ENCODE measurements around the gene OR1E1. TPM values are rescaled to one million over a fixed set of nuclear protein-coding genes. Genes with fewer than 3 reads are reported as not detected.
"Not testable (repeated sequence)": the region's sequence is repeated elsewhere in the genome, so short reads cannot be mapped to it uniquely, and the experiment has no call there.

Gene OR1E1
- total RNA-seq, 1 donor: not detected

- TF ChIP-seq CTCF (IDR thresholded peaks at IDR 0.05; ENCODE audit: insufficient read depth, low read length): no peak
- no peak for DNase-seq (ENCODE audit: low read depth)
- H3K4me3 ChIP-seq (ENCODE audit: low read depth, low read length): no peak overlapping the region
Observed at GRCh38 chr17:3415610-3416009, 17.4 kb upstream of the OR1E1 start.

GRCh38 chr17:3412216-3412615 is 14.0 kb upstream of the OR1E1 start:
- DNase-seq (ENCODE audit: low read depth); H3K4me3 ChIP-seq (ENCODE audit: low read depth, low read length): not testable (repeated sequence)

DNA sequence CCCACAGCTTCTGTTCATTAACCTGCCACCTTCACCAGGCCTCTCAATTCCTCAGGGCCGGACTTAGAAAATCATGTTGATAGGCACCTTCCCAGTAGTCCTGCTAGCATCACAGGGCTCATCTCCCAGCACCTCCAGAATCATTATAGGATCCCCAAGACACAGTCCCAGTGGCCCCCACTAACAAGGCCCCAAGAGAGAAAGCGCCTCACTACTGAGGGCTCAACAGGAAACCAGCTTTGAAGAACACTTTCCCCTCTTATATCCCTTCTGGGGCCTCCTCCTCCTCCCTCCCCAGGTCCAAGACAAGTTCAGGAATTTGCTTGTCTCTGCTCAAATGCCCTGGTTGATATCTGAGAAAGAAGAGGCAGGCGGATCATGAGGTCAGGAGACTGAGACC is 12.9 kb upstream of the OR1E1 start, which contains the start of gene OR3A3:
Gene OR3A3, plus strand, starts transcription at position 301 of the 400 bp plus-strand sequence.
- no peak within 1 kb of the TSS for H3K4me3 ChIP-seq (ENCODE audit: low read depth, low read length)
- no peak for DNase-seq (ENCODE audit: low read depth)
- TF ChIP-seq CTCF (IDR thresholded peaks at IDR 0.05; ENCODE audit: insufficient read depth, low read length): no peak

- not testable (repeated sequence) for DNase-seq (ENCODE audit: low read depth); H3K4me3 ChIP-seq (ENCODE audit: low read depth, low read length)
Observed at GRCh38 chr17:3403856-3404255, 5.6 kb upstream of the OR1E1 start.

DNA sequence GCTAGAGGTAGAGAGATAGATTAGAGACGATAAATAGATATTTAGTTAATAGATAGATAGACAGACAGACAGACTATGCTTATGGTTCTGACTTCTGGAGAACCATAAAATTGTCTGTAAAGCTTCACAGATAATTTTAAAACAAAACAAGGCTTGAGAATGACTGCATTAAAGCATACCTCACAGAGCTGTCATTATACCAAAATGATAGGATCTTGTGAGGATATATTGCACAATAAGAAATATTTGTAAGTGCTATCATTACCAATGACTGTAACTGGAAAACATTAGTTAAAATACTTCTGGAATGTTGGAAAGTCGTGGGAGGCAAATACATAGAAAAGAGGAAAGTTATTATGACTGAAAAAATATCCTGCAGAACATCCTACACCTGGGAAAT is 3.6 kb upstream of the OR1E1 start:
- no peak overlapping the region for H3K4me3 ChIP-seq (ENCODE audit: low read depth, low read length)
- no peak for TF ChIP-seq CTCF (IDR thresholded peaks at IDR 0.05; ENCODE audit: insufficient read depth, low read length)
- no peak for DNase-seq (ENCODE audit: low read depth)

DNA sequence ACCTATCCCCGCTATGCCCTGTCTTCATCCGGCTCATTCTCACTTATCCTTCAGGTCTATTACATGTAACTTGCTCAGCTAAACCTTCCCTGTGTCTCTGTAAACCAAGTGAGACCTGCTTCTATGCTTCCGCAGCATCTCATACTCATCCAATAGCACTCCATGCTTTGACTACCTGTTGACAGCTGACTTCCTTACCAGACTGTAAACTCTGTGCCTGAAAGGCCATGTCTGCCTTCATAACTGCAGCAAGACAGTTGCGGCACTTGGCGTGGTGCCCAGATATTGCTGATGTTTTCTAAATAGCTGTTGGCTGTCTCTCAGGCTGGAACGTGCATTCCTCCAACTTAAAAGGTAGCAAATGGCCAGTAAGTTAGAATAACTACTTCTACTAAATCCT is 1.8 kb upstream of the OR1E1 start:
- TF ChIP-seq CTCF (IDR thresholded peaks at IDR 0.05; ENCODE audit: insufficient read depth, low read length): no peak
- no peak for DNase-seq (ENCODE audit: low read depth)
- H3K4me3 ChIP-seq (ENCODE audit: low read depth, low read length): no peak overlapping the region

DNA sequence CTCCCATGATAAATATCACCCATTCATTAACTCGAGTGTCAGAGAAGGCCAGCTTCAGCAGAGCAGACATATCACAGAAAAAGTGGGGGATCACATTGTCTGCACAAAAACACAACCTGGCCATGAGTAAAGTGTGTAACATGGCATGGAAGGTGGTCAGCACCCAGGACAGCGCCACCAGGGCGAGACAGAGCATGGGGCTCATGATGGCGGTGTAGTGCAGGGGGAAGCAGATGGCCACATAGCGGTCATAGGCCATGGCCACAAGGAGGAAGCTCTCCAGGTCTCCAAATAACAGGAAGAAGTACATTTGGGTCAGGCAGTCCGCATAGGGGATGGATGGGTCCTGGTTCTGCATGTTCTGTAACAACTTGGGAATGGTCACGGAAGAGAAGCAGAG is 409 bp downstream of the OR1E1 start:
- DNase-seq (ENCODE audit: low read depth); H3K4me3 ChIP-seq (ENCODE audit: low read depth, low read length): not testable (repeated sequence)

GRCh38 chr17:3389791-3390190 is 8.4 kb downstream of the OR1E1 start:
- DNase-seq (ENCODE audit: low read depth): no peak
- no peak for TF ChIP-seq CTCF (IDR thresholded peaks at IDR 0.05; ENCODE audit: insufficient read depth, low read length)
- no peak overlapping the region for H3K4me3 ChIP-seq (ENCODE audit: low read depth, low read length)
